Measurements from ENCODE around the gene MLYCD.
"Not testable (repeated sequence)": the region's sequence is repeated elsewhere in the genome, so short reads cannot be mapped to it uniquely, and the experiment has no call there.

The MLYCD gene

DNA sequence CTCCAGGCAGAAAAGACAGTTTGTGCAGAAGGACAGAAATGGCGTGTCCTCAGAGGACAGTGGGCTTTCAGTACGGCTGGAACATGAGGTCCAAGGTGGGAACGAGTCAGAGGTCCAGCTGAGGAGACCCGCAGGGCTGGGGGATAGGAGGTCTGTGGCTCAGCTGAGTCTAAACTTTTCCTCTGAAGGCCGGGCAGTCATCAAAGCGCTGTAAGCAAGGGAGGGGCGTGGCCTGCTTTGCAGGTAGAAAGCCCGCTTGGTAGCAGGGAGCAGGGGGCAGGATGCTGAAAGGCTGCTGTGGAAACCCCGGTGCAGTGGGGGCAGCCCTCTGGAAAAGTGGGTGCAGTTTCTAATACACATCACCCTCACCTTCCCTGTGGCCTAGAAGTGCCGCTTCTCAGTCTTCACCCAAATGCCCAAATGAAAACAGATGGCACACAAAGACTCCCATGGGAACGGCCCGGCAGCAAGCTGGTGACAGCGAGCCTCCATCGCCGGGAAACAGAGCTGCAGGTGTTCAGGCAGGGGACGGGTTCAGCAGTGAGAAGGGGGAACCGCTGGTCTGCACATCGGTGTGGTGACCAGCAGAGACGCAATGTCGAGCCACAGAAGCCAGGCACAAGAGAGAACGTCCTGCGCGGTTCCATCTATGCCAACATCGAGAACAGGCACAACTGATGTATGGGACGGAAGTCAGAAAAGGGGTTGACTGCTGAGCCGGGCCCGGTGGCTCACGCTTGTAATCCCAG lies 41.9 kb downstream of the MLYCD start:
- no peak for DNase-seq (ENCODE audit: low spot score)

DNA sequence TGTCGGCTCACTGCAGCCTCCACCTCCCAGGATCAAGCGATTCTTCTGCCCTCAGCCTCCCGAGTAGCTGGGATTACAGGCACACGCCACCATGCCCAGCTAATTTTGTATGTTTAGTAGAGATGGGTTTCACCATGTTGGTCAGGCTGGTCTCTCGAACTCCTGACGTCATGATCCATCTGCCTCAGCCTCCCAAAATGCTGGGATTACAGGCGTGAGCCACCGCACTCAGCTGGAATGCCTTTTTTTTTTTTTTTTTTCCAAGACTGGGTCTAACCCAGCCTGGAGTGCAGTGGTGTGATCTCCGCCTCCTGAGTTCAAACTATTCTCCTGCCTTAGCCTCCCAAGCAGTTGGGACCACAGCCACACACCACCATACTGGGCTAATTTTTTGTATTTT lies 42.6 kb downstream of the MLYCD start:
- not testable (repeated sequence) for DNase-seq (ENCODE audit: low spot score)

DNA sequence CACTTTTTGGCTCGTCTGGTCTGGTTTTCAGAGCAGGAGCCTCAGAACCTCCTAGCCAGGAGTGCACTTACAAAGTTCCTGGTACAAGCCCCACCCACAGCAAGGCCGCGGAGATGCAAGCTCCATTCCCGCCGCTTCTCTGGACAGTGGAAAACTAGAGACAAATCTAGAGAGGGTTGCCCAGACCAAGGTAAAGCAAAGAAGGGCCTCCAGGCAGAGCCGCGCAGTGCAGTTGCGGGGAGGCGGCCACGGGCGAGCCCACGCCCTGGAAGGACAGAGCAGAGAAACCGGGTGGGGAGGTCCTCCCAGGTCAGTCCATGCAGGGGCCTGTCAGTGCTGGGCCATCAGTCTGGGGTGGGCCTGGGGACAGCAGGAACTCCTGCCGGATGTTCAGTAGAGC lies 43.2 kb downstream of the MLYCD start:
- DNase-seq (ENCODE audit: low spot score): no peak

DNA sequence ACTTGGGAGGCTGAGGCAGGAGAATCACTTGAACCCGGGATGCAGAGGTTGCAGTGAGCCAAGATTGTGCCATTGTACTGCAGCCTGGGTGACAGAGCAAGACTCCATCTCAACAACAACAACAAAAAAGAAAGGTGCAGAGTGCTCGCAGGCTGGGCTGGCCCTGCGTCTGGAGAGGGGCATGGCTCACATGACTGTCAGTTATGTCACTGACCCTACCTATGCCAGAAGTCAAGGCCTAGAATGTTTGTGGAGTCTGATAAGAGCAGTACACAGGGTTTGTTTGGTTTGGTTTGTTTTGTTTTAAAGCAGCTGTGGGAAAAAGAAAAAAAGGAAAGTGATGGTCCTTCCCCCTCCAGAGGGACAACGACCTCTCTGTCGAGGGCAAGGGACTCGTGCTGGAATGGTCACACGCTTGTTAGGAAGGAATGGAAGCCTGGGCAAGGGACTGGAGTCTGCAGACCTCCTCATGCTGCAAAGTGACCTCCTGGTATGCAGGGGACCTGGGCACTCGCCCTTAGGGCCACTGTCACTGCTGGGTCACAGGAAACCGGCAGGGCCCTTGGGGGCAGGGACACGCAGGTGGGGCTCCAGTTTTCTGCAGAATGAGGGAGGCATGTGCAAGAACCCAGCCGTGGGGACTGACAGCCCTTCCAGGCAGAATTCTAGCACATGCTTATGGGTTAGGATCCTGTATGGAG lies 44.0 kb downstream of the MLYCD start:
- no peak for DNase-seq (ENCODE audit: low spot score)

DNA sequence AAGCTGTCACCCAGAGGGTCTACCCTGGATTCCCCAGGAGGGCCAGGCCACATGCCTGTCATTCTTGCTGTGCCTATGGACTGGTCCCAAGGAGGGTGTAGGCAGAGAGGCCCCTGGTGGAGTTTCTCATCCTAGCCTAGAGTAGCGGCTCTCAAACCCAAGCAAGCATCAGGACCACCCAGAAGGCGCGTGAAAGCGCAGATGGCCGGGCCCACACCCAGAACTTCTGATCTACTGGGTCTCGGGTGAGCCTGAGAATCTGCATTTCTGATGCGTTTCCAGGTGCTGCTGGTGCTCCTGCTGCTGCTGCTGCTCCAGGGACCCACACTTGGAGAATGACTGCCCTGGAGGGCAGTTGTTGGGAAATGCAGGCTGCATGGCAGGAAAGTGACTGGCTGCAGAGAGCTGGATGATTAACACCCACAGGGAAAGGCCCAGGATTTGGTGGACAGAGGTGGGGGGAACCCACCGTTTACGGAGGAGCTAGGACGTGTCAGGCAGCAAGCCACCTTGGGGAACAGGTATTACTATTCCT lies 44.7 kb downstream of the MLYCD start:
- no peak for DNase-seq (ENCODE audit: low spot score)

DNA sequence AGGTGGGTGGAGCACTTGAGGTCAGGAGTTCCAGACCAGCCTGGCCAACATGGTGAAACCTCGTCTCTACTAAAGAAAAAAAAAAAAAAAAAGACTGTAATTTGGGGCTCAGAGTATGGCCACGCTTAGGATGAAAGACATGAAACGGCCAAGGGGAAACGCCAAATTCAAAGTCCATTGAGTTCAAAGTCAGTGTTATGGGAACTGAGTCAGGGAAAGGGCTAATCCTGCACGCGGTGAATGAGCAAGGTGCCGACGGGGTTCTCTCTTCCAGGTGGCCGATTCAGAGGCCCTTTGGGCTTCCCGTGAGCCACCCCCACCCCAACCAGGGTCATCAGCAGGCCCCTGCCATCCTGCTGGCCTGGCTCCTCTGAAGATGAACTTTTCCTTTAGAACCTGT lies 46.7 kb downstream of the MLYCD start:
- DNase-seq (ENCODE audit: low spot score): no peak

DNA sequence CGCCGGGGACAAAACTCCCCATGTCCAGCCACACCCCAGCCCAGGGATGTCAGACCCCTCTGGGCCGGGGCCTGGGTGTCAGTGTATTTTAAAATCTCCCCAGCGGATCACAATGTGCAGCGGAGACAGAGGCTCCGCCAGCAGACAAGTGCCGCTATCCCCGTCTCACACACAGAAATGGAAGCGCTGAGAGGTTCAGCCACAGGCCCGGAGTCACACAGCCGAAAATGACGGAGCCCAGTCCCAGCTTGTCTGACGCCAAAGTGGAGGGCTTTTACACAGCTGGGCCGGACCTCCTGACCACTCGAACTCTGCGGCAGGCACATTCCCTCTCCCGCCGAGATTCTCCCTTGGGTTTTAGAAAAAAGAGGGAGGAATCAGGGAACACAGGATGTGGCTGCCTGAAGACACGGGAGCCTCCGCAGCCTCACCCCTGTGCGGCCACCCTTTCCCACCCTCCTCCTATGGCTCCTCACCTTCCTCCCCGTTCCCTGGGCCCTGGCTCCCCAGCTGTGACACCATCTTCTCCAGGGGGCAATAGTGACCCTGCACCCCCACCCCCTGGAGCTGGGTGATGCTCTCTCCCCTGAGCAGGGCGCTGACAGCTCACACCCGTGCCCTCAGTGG lies 47.4 kb downstream of the MLYCD start:
- DNase-seq (ENCODE audit: low spot score): no peak

DNA sequence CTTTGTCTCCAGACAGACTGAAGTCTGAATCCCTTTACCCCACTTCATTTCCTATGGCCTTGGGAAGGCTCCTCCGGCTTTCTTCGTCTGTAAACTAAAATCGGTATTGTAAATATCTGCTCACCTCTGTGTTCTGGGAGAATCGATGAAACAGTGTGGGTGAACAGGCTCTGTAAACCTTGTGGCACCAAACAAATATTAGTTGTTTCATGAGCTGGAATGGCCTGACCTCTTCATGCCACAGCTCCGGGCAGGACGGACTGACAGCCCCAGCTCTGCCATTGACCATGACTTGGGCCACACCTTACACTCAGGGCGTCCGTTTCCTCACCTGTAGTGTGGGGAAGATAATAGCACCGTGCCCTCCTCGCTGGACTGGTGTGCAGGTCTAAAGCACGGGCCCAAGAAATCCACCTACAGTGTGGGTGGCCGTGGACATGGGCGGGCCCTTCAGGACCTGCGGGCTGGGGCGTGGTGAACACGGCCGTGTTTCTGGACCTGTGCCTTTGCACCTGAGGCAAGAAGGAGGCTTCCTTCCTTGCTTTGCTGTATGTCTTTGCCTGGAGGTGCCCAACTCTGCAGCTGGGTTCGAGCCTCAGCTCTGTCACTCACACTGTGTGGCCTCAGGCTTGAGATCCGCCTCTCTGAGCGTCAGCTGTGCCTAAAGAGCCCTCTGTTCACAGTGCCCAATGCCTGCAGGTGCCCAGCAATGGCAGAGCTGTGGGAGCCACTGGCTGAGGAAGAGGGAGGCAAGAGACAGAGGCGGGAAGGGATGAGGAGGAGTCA lies 48.1 kb downstream of the MLYCD start:
- DNase-seq (ENCODE audit: low spot score): no peak

DNA sequence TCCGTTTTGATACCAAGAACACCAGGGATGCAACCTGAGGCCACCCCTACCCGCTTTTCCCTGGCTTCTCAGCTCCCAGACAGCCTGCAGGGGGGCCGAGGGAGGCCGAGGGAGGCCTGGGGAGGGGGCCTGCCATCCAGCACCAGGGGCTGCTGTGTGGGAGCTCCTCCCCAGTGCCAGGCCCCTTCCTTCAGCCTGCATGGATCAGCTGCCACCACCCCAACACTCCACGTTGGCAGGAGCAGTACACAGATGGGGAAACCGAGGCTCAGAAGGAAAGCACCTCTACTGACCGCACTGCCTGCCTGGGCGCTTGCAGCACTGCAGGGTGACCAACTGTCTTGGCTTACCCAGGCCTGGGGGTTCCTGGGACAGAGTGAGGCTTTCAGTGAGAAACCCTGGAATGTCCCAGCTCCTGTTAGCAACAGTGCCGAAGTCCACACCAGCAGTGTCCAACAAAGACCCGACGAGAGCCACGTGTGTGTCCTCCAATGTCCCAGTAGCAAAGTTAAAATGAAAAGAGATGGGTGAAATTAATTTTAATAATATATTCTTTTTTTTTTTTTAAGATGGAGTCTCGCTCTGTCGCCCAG lies 48.8 kb downstream of the MLYCD start:
- DNase-seq (ENCODE audit: low spot score): no peak

DNA sequence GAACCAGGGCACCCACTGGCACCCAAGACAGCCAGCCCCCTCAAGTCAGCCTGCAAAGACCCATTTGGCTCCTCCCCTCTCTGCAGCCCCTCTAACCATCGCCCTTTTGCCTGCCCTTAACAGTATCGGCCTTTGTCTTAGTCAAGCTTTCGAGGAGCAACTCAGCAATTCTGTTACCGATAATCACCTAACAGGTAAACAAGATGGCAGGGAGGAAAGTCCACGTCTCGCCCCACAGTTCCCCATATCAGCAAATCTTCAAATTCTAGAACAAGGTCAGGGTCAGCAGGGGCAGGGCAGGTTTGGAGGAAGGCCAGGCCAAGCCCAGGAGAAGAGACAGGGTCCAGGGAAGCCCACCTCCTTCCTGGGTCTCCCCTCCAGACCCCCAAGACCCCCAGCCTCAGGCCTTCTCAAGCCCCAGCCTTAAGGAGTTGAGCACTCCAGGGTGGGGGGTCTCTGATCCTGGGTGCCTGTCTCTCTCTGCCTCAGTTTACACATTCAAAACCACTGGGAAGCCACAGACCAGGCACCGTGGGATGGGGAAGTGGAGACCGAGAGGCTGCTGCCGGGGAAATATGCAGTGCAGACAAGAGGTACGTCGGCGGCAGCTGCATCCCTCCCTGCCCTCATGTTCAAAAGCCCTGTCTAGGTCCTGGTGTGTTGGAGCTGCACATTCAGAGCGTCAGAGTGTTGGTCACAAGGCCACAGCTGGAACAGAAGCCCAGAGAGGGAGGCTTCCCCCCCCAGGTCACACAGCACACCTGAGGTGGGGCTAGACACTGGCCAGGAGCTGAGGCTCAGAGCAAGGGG lies 50.2 kb downstream of the MLYCD start:
- DNase-seq (ENCODE audit: low spot score): no peak

DNA sequence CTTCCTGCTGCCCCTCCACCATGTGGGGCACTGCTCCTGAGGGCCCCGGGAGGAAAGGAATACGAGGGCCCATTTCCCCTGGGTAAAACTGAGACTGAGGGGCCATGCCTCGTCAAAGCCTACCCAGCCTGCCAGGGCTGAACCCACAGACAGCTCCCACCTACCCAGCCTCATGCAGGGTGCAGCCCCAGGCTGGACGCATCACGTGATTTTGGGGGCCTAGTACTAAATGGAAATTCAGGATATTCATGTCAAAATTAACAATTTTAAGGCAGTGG lies 50.7 kb downstream of the MLYCD start:
- DNase-seq (ENCODE audit: low spot score): no peak

DNA sequence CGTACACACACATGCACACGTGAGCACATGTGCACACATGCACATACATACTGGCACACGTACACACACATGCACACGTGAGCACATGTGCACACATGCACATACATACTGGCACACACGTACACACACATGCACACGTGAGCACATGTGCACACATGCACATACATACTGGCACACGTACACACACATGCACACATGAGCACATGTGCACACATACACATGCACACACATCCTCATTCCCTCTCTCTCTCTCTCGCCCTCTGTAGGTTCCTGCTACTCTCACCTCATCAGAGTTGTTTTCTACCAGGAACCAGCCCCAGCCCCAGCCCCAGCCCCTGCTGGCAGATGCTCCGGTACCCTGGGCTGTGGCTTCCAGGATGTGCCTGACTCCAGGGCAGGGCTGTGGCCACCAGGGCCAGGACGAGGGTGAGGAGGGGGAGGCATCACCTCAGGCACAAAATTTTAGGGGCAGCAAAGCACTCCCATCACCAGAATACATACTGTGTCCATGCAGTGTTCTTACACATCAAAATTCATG lies 52.0 kb downstream of the MLYCD start:
- DNase-seq (ENCODE audit: low spot score): not testable (repeated sequence)

DNA sequence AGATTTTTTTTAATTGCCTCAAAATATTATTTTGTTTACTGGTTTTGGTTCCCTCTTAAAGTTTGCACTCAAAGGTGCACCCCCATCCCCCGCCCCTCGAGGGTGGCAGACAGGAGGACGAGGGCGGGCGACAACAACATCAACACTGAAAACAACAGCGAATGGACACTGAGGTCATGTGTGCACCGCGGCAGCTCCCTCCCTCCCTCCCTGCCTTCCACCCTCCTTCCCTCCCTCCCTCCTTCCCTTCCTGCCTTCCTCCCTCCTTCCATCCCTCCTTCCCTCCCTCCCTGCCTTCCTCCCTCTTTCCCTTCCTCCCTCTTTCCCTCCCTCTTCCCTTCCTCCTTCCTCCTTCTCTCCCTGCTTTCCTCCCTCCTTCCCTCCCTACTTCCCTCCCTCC lies 52.6 kb downstream of the MLYCD start:
- no peak for DNase-seq (ENCODE audit: low spot score)

DNA sequence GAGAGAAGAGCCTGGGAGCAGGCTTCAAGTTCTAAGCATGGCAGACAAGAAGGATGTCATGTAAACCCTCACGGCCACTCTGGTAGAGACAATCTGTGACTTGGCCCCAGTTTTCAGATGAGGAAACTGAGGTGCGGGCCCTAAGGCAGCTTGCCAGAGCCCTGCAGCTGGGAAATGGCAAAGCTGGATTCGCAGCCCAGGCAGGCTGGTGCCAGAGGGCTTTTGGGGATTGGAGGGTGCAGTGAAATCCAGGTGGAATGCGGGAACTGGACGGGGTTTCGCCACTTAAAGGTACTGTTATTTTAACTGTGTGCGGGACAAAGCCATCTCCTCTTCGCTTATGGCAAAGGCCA lies 53.6 kb downstream of the MLYCD start:
- peak; percentile 20 for DNase-seq (ENCODE audit: low spot score)

DNA sequence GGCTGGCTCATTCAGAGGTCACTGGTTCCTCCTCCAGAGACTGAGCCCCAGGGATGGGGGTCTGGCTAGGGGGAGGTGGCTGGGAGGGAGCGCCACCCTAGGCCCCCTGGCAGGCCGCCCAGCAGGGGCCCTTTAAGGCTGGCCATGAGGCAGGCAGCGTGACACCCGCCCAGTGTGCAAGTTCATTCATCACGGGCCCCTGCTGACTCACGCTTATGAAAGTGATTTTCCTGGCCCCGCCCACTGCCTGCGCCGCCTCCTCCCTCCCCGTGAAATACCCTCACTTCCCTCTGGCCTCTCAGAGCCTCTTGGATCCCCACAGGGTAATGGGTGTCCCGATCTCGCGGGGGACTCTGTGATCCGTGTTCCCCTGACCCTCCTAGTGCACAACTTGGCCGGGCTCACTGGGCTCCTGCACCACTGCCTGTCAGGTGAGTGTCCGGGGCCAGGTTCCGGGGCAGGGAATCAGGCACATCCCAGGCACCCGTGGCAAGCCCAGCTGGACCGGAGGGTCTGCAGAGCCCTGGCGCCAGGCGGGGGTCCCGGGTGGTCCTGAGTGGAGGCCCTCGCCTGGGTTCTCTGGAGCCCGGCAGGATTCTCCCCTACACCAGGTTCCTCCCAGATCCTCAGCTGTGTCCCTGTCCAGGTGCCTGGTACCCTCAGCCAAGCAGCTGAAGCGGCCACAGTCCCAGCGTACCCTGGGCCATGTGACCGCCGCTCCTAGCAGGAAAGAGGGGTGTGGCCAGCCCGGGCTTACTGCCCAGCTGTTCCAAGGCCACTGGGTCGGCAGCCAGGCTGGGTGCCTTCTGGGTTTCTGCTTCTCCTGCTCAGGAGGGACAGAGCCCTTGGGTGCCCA lies 54.3 kb downstream of the MLYCD start, which contains the start of gene OSGIN1:
Gene OSGIN1, plus strand, starts transcription at position 301 of the 856 bp plus-strand sequence. CDS start 4,432 bp downstream, outside the sequence.
- peak; percentile 60 for DNase-seq (ENCODE audit: low spot score)

DNA sequence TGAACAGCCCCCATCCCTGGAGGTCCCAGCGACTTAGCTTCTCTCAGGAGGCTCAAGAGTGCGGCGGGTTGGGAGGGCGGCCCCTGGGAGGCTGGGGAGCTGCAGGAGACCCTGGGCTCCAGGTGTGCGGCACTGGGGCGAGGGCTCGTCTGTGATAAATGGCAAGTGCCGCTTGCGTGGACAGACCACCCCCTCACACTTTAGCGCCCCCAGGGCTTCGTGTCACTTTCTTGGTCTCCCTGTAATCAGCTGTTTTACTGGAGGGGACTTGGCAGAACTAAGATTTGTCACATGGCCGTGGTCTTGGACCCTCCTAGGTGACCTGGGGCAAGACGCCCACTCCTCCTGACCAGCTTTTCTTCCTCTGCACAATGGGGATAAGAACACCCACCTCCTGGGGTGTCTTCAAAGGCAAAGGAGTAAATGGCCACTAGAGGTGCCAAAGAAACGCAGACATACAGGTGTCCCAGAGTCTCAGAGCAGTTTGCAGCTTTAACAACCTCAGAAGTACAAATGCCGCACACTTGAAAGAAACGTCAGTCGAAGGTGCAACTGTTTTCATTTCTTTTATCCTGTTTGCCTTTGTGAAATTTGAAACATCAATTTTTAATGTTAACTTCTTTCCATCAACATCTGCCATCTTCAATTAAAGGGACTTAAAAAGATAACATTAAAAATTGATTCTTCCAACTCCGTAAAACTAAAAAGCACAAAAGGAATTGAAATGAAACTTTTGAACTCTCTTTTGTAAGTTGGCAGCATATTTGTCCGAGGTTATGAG lies 55.1 kb downstream of the MLYCD start:
- peak; percentile 53 for DNase-seq (ENCODE audit: low spot score)

DNA sequence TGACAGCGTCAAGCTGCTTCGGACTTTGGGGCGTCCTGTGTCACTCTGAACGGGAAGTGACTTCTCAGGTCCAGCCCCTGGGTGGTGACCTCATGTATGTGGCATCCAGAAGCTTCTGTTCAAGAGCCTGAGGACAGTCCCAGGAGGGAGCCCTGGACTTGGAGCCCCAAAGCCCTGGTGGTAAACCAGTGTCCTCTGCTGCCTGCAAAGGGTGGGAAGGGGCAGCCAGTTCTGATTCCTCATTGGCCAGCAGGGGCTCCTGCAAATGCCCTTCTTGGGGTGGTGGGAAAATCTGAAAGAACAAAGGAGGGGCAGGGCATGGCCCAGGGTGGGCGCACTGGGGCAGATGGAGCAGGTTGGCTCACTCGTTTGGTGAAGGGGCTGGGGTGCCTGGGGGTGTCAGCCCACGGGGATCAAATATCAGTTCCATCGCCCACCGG lies 55.7 kb downstream of the MLYCD start:
- no peak for DNase-seq (ENCODE audit: low spot score)

DNA sequence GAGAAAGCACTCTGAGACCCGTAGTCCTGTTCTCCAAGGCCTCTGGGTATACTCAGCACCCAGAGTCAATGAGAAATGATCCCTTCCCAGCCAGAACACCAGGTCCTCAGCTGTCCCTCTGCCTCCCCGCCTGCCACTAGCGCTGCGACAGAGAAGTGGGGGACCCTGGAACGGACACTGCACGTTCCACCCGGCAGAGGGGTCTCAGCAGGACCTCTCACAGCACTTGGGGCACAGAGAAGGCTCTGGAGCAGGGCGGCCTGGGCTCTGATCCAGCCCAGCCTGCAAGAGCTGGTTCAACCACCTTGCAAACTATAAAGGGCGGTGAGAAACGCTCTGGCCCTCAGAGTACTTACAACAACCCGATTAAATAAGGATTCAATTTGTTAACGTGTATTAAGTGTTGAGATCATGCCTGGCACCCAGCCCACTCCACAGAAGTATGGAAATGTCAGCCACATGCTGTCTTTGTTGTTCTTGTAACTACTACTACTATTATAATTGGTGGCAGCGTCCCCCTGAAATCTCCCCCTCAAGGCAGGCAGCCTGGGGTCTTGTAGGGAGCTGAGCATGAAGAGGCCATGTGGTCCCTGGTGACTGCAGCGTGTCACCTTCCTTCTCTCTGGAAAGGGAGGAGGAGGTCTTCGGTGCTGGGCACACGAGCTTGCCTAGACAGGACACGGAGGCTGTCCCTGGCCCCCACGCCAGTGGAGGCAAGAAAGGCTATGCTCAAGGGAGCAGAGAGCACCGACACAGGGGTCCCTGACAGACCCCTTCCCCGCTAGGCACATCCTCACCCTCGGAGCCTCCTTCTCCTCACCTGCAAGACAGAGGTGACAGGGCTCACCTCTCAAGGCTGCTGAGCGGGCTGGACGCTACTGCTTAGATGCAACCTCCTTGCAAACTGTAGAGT lies 56.6 kb downstream of the MLYCD start:
- no peak for DNase-seq (ENCODE audit: low spot score)

Data from cerebellar cortex (tissue), 1 donor.